HG03103 (cell line): ENCODE measurements around the gene LDLRAD2.
"Not testable (repeated sequence)": the region's sequence is repeated elsewhere in the genome, so short reads cannot be mapped to it uniquely, and the experiment has no call there.

Source experiments
- ATAC-seq: cut with Tn5 transposase; IDR thresholded peaks from one replicate; pipeline ENCODE4 v1.9.1; 2021; ENCODE audit warnings: low read depth; ENCODE audit not compliant: unreplicated experiment

The LDLRAD2 gene

GRCh38 chr1:21783679-21784603 lies 28.1 kb upstream of the LDLRAD2 start:
- no peak for ATAC-seq

- not testable (repeated sequence) for ATAC-seq
Observed at GRCh38 chr1:21785764-21786163, 26.3 kb upstream of the LDLRAD2 start.

DNA sequence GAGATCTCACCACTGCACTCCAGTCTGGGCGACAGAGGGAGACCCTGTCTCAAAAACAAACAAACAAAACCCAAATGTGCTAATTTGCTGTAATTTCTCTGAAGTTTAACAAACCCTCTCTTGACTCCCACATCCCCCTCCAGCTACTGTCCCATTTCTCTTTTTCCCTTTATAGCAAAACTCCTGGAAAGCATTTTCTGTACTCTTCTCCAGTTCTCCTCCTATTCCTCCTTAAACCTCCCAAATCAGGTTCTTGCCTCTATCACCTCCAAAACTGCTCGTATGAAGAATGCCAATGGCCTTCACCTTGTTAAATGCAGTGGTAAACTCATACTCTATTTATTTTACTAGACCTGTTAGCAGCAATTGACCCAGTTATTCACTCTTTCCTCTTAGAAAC lies 25.4 kb upstream of the LDLRAD2 start:
- no peak for ATAC-seq

- no peak for ATAC-seq
Observed at GRCh38 chr1:21793104-21793503, 19.0 kb upstream of the LDLRAD2 start.

DNA sequence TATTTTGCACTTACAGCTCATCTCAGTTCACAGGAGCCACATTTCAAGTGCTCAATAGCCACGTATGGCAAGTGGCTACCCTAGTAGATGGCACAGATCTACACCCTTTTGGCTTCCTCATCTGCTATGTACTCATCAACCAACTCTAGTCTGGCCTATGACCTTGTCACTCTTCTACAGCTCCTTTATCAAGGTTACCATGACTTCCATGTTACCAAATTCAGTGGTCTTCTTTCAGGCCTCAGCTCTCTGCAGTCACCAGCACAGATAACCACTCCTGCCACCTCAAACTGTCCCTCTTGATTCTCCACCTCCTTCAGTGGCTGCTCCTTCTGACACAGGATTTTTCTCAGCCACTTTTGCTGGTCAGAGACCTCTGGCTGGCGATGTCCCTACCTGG lies 17.4 kb upstream of the LDLRAD2 start:
- no peak for ATAC-seq

GRCh38 chr1:21795075-21795474 lies 17.0 kb upstream of the LDLRAD2 start:
- ATAC-seq = no peak

DNA sequence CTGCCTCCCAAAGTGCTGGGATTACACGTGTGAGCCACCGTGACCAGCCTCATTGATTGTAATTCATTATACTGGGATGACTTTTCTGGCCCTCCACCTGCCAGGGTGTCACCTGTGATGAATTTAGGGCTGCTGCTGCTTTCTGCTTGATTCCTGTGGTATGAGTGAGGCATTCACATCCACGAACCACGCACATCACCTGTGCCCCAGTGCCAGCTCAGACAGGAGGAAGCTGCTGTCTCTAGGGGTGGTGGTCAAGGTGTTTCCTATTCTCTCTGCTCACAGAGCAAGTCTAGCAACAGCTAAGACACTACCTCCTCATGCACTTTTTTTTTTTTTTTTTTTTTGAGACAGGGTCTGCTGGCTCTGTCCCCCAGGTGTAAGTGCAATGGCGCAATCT lies 12.3 kb upstream of the LDLRAD2 start:
- ATAC-seq = no peak

DNA sequence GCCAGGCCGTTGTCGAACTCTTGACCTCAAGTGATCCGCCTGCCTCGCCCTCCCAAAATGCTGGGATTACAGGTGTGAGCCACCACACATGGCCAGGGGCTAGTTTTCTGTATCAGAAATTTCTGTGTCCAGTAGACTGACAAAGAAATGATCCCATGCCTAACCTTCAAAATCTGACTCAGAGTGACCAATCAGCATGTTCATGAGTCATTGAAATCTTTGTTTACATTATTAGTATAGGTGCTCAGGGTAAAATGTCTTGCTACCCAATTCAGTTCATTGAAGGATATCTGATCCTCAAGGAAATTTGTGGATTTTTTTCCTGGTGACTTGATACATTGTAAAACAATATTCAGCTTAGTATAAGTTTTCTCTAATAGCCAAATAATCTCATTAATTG lies 11.0 kb upstream of the LDLRAD2 start:
- no peak for ATAC-seq

DNA sequence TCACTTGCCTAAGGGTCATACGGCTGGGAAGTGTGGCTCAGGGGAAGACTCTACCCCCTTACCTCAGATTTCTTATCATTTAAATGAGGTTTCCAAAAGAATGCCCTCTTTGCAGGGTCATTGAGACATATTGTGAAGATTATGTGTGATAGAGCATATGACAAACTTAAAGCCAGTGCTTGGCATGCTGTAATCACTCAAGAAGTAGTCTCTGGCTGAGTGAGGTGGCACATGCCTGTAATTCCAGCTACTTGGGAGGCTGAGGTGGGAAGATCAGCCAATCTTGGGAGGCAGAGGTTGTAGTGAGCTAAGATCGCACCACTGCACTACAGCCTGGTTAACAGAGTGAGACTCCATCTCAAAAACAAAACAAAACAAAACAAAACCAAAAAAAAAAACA lies 7.5 kb upstream of the LDLRAD2 start:
- no peak for ATAC-seq

- ATAC-seq = no peak
Observed at GRCh38 chr1:21813542-21813941, 1.5 kb downstream of the LDLRAD2 start.

- ATAC-seq = no peak
Observed at GRCh38 chr1:21814241-21814918, 2.3 kb downstream of the LDLRAD2 start.

GRCh38 chr1:21814981-21815582 lies 3.0 kb downstream of the LDLRAD2 start:
- no peak for ATAC-seq

DNA sequence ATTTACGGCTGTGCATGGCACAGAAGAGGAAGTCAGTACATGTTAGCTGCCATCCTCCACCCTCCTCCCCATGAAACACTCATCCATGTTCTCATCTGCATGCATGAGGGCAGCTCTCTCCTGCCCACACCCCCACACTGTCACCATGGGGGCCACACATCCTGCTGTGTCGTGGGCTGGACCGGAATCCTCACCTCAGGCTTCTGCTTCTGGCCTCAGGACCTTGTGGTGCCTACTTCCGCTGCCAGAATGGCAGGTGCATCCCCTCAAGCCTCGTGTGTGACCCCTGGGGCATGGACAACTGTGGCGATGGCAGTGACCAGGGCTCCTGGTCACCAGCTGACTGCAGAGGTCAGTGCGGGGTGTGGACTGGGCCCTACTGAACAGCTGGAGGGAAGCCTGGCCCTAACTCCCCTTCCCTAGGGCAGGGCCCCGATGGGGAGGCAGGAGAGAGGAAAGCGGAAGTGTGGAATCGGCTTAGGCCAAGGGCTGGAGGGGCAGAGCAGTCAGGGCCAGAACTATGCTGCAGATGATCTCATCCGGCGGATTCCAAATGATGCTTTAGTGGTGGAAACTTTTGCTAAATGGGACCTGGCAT lies 3.8 kb downstream of the LDLRAD2 start:
- ATAC-seq = no peak

GRCh38 chr1:21816602-21817302 lies 4.7 kb downstream of the LDLRAD2 start:
- no peak for ATAC-seq

DNA sequence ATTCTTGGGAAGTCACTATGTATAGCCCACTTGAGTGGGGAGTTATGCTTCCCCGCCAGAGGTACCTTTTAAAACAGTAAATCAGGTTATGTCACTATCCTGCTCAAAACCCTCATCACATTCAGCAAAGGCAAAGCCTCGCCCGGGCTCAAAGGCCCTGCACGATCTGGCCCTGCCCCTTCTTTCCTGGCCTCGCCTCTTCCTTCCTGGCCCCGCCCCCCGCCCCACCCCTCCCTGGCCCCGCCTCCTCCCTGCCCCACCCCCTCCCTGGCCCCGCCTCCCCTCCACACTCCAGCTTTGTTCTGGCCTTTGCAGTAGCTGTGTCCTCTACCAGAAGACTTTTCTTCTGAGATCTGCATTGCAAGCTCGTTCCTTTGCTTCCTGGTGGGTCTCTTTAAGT lies 6.6 kb downstream of the LDLRAD2 start:
- ATAC-seq = no peak

- no peak for ATAC-seq
Observed at GRCh38 chr1:21820597-21821232, 8.7 kb downstream of the LDLRAD2 start.

- no peak for ATAC-seq
Observed at GRCh38 chr1:21821385-21822019, 9.4 kb downstream of the LDLRAD2 start.

GRCh38 chr1:21822349-21822748 lies 10.3 kb downstream of the LDLRAD2 start:
- no peak for ATAC-seq

DNA sequence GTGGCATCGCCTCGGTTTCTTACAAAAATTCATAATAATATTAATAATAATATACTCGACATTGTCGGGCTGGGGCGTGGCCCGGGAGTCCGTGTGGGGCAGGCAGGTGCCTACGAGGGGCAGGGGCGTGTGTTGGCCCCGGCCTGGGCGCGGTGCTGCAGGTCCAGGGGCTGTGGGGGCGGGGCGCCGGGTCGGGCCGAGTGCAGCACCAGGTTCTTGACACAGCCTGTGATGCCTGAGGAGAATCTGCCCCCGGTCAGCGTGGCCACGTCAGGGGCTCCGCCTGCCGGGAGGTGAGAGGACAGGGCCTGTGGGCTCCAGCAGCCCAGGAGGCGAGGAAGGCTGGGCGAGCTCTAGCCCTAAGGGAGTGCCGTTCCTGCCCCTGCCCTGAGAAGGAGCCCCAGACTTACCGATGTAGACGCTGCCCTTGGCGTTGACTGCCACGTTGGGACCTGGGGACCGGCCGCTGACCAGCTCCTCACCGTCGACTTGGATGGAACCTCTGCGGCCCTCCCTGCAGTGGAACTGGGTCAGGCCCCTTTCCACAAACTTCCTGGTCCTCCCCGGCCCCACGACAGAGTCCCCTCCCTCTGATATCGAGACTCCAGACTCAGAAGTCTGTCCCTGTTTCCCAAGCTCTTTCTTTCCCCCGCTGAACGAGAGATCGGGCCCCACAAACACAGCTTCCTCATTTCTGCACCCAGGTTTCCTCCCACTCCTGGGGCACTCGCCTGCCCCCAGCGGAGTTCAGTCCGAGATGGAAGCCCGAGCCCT lies 11.3 kb downstream of the LDLRAD2 start:
- no peak for ATAC-seq
